Forelimb muscle (tissue), 1 donor: ENCODE data around the gene ECHDC1. TPM values are rescaled to one million over a fixed set of nuclear protein-coding genes. Genes with fewer than 3 reads are reported as not detected.
A peak's percentile ranks its signal among the peaks of the same experiment; 100 is the strongest.
"Not testable (repeated sequence)": the region's sequence is repeated elsewhere in the genome, so short reads cannot be mapped to it uniquely, and the experiment has no call there.

Experiments
- DNase-seq: peaks from one replicate; pipeline ENCODE4 v3.0.0-alpha.2; 2013; ENCODE audit warnings: low read depth
- polyA plus RNA-seq: library from polyadenylated mRNA; unstranded; fragments of 120-200 nt; gene quantifications from one replicate; pipeline ENCODE4 v1.2.1, GENCODE V29; 2013; ENCODE audit not compliant: insufficient read length

Gene ECHDC1
- polyA plus RNA-seq: 58.7 TPM

GRCh38 chr6:127342946-127343808 lies at the start of gene ECHDC1:
Gene ECHDC1, minus strand, starts transcription at chr6:127343609. Its CDS starts 12,581 bp downstream, at chr6:127331028.
- DNase-seq: peak; percentile 61

- DNase-seq: no peak
Observed at GRCh38 chr6:127392301-127392700, 48.9 kb upstream of the ECHDC1 start.

- peak; percentile 82 for DNase-seq
Observed at GRCh38 chr6:127391094-127391953, 47.9 kb upstream of the ECHDC1 start.

GRCh38 chr6:127389706-127390105 lies 46.3 kb upstream of the ECHDC1 start:
- DNase-seq: no peak

GRCh38 chr6:127385668-127386430 lies 42.4 kb upstream of the ECHDC1 start:
- DNase-seq: no peak

- DNase-seq: not testable (repeated sequence)
Observed at GRCh38 chr6:127384848-127385247, 41.4 kb upstream of the ECHDC1 start.

GRCh38 chr6:127383988-127384387 lies 40.6 kb upstream of the ECHDC1 start:
- peak; percentile 82 for DNase-seq

GRCh38 chr6:127382413-127382812 lies 39.0 kb upstream of the ECHDC1 start:
- no peak for DNase-seq

- no peak for DNase-seq
Observed at GRCh38 chr6:127381384-127381783, 38.0 kb upstream of the ECHDC1 start.

- DNase-seq: no peak
Observed at GRCh38 chr6:127376685-127377084, 33.3 kb upstream of the ECHDC1 start.

GRCh38 chr6:127367023-127367375 lies 23.6 kb upstream of the ECHDC1 start:
- DNase-seq: no peak

- no peak for DNase-seq
Observed at GRCh38 chr6:127366282-127367022, 23.0 kb upstream of the ECHDC1 start.

- DNase-seq: no peak
Observed at GRCh38 chr6:127365874-127366273, 22.5 kb upstream of the ECHDC1 start.

- DNase-seq: no peak
Observed at GRCh38 chr6:127352524-127352923, 9.1 kb upstream of the ECHDC1 start.

GRCh38 chr6:127349980-127350379 lies 6.6 kb upstream of the ECHDC1 start:
- DNase-seq: no peak

GRCh38 chr6:127348028-127348661 lies 4.7 kb upstream of the ECHDC1 start:
- DNase-seq: no peak

- no peak for DNase-seq
Observed at GRCh38 chr6:127347178-127347577, 3.8 kb upstream of the ECHDC1 start.

GRCh38 chr6:127345521-127345920 lies 2.1 kb upstream of the ECHDC1 start:
- DNase-seq: no peak

GRCh38 chr6:127343809-127344659 lies 625 bp upstream of the ECHDC1 start:
- DNase-seq: no peak
